Stomach (tissue), 9 donors: ENCODE data around the gene EVL. TPM values are rescaled to one million over a fixed set of nuclear protein-coding genes. Genes with fewer than 3 reads are reported as not detected.

ENCODE experiments used
- DNase-seq, 2 donors: peaks; one replicate each; pipeline versions ENCODE4 v3.0.0 to v3.0.0-alpha.2; 2013 to 2019
- H3K27ac ChIP-seq, 5 donors: fragments of 200-600 bp in 4 of 5; sonication (generic) in 4 of 5; one replicate each; pipeline ENCODE4 v1.5.1; 2013 to 2019; ENCODE audit warnings: mild to moderate bottlenecking in 1 of 5, moderate library complexity in 1 of 5
- H3K27me3 ChIP-seq, 3 donors: fragments of 200-600 bp; sonication (generic); one replicate each; pipeline ENCODE4 v1.5.1; 2017 to 2019; ENCODE audit warnings: mixed run types in 1 of 3
- H3K36me3 ChIP-seq, 4 donors: fragments of 200-600 bp; sonication (generic); 1 replicate in 3 of 4; 2 replicates in 1 of 4; pipeline ENCODE4 v1.5.1; 2016 to 2019
- H3K4me1 ChIP-seq, 4 donors: fragments of 200-600 bp; sonication (generic); one replicate each; pipeline ENCODE4 v1.5.1; 2016 to 2019
- H3K4me3 ChIP-seq, 4 donors: fragments of 200-600 bp; sonication (generic) in 3 of 4; one replicate each; pipeline ENCODE4 v1.5.1; 2016 to 2019; ENCODE audit warnings: mild to moderate bottlenecking in 1 of 4
- H3K9me3 ChIP-seq, 4 donors: fragments of 200-600 bp; sonication (generic); one replicate each; pipeline ENCODE4 v1.5.1; 2016 to 2019
- CTCF ChIP-seq, 7 experiments: fragments of 450-650 bp in 4 of 7; fragments of 200-600 bp in 3 of 7; sonication (generic) in 3 of 7; IDR thresholded peaks; one replicate each; pipeline ENCODE4 v1.5.1; 2016 to 2019; ENCODE audit warnings: antibody characterized with exemption in 7 of 7, control low read depth in 2 of 7, mild to moderate bottlenecking in 1 of 7
- EP300 ChIP-seq: sonication (generic); formaldehyde crosslinking; IDR thresholded peaks from one replicate; pipeline ENCODE4 v1.6.1; 2017; ENCODE audit warnings: antibody characterized with exemption
- POLR2A ChIP-seq, 4 donors: fragments of 450-650 bp; IDR thresholded peaks; one replicate each; pipeline ENCODE4 v1.6.1; 2016; ENCODE audit warnings: antibody characterized with exemption in 4 of 4, control low read depth in 2 of 4, mild to moderate bottlenecking in 1 of 4, moderate library complexity in 1 of 4
- POLR2AphosphoS5 ChIP-seq, 3 donors: sonication (generic); formaldehyde crosslinking; IDR thresholded peaks; one replicate each; pipeline ENCODE4 v1.6.1; 2016; ENCODE audit warnings: antibody characterized with exemption in 3 of 3
- WGBS, 5 donors: extraction: QIAGEN DNeasy Blood & Tissue Kit in 3 of 5; methylation state at CpG; one replicate each; pipeline versions ENCODE4 v1.1.5 to v1.1.7; 2013 to 2018; 5-methylcytosine and 5-hydroxymethylcytosine counted together
- intact Hi-C: fragments of 100-400 bp; cut with DNase I; formaldehyde crosslinking; loops from one replicate; pipeline ENCODE4 v1.15.1; 2023; ENCODE audit warnings: low total_unique reads
- polyA plus RNA-seq, 3 donors: library from polyadenylated mRNA; stranded (reverse); fragments of 200-250 nt; gene quantifications; one replicate each; pipeline ENCODE4 v1.2.3, GENCODE V29; 2013
- total RNA-seq, 5 donors: library from RNA; depleted of rRNA; stranded (reverse); fragments of >200 nt; gene quantifications; one replicate each; pipeline versions ENCODE4 v1.1.0 to v1.2.3, GENCODE V29; 2014 to 2016
- donor health status: healthy with polysubstance abuse.
- donor health status: Bipolar disorder and iron deficiency.
- donor health status: healthy.

EVL gene
- total and polyA plus RNA-seq, 8 donors, result 23.3 to 111 (median 39.7) TPM

DNA sequence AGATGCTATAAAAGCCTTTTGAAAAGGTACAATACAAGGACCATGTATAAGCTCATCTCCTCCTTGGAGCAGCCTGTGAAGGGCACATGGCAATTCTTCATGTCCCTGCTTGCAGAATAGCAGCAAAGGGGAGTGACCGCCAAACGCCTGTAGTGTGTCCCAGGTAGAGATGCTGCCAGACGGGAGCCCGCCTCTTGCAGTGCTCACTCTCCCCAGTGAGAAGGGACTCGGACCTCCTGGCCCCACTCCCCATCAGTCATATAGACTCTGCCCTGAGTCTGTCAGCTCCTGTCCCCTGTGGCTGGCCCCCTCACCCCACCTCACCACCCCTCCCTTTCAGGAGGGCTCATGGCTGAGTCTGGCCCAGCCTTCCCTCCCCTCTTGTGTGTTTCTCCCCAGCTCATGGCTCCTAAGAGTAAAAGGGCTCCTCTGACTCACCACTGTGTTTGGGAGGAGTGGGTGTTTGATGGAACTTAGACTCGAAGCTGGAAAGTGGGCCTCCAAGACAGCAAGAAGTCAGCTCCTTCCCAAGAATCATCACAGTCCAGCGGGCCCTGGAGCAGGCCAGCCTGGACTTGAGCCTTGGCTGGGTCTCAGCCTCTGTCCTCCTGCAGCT, 53.3 kb downstream of the EVL start:
- 85 to 97% (median 93%) methylated on average over 7 of the region's 7 CpGs for WGBS, 5 donors
- no peak for TF ChIP-seq POLR2AphosphoS5 (IDR thresholded peaks at IDR 0.05)
- no peak for TF ChIP-seq EP300
- TF ChIP-seq CTCF (IDR thresholded peaks at IDR 0.05), result no peak
- TF ChIP-seq POLR2A (IDR thresholded peaks at IDR 0.05), result no peak
- Histone ChIP-seq H3K4me1 (no peaks in the 10 kb centered on the region), H3K9me3 (no peaks in the 10 kb centered on the region), H3K4me3 (no peak overlapping the region), H3K27ac (no peak overlapping the region), H3K27me3 (no peaks in the 10 kb centered on the region), H3K36me3 (peaks cover 0 to 22% (median 12%) of the 10 kb centered on the region in 4 donors)
- no peak for DNase-seq
- intact Hi-C loops, result no loop called here

GRCh38 chr14:100119251-100119650, 54.0 kb downstream of the EVL start:
- Histone ChIP-seq H3K27ac (no peak overlapping the region), H3K36me3 (peaks cover 0 to 30% (median 20%) of the 10 kb centered on the region in 4 donors), H3K4me3 (no peak overlapping the region), H3K4me1 (no peaks in the 10 kb centered on the region), H3K27me3 (no peaks in the 10 kb centered on the region), H3K9me3 (no peaks in the 10 kb centered on the region)
- intact Hi-C loops, result no loop called here
- DNase-seq, result no peak
- TF ChIP-seq POLR2AphosphoS5 (IDR thresholded peaks at IDR 0.05) (no peak), EP300 (no peak), CTCF (IDR thresholded peaks at IDR 0.05) (no peak), POLR2A (IDR thresholded peaks at IDR 0.05) (no peak)
- WGBS, 5 donors, result 92 to 93% (median 92%) methylated on average over 8 of the region's 8 CpGs

GRCh38 chr14:100120522-100121269, 55.5 kb downstream of the EVL start:
- no peaks in the 10 kb centered on the region for H3K27me3 ChIP-seq
- TF ChIP-seq POLR2AphosphoS5 (IDR thresholded peaks at IDR 0.05) (no peak), POLR2A (IDR thresholded peaks at IDR 0.05) (no peak), CTCF (IDR thresholded peaks at IDR 0.05) (no peak), EP300 (no peak)
- WGBS, 5 donors, result 90 to 97% (median 95%) methylated on average over 14 to 18 of the region's 18 CpGs
- peaks cover 0 to 42% (median 30%) of the 10 kb centered on the region in 4 donors for H3K36me3 ChIP-seq
- DNase-seq, result no peak
- intact Hi-C loops, result no loop called here
- no peak overlapping the region for H3K27ac ChIP-seq
- no peaks in the 10 kb centered on the region for H3K9me3 ChIP-seq
- H3K4me3 ChIP-seq, result no peak overlapping the region
- H3K4me1 ChIP-seq, result no peaks in the 10 kb centered on the region

DNA sequence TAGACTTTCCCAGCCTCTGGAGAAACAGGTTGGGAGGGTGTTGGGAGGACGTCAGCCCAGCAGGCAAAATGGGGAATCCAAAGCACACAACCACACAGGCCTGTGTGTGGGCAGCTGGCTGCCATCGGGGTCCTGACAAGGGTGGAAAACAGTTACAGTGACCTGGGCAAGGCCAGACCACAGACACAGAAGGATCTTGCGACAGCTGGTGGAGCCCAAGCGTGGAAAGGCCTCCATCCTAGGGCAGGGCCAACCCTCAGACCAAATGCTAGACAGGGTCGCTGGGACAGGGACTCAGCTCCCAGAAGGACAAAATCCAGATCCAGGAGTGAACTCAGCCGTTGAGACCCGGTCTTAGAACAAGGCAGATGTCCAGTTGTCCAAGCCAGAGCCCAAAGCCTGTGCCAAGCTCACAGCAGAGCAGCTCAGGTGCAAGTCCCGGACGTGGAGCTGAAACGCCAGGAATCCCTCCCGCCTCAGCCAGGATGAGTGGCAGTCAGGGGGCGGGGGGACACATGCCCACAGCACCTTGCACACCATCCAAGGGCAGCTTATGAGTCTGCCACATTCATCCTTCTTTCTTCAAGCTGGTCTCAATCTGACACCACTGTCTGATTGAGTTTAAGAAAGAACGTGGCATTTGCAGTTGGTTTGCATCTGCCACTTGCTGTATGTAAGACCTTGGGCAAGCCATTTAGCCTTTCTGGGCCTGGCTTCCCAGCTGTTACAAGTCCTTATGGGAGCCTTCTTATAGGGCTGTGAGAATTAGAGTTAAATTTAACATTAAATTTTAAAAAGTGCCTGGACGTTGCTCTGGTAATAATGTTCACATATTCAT, 56.6 kb downstream of the EVL start:
- WGBS, 5 donors, result 89 to 94% (median 92%) methylated on average over 9 to 14 of the region's 14 CpGs
- H3K27ac ChIP-seq, result no peak overlapping the region
- TF ChIP-seq CTCF (IDR thresholded peaks at IDR 0.05) (no peak), POLR2A (IDR thresholded peaks at IDR 0.05) (no peak)
- intact Hi-C loops, result no loop called here
- no peaks in the 10 kb centered on the region for H3K27me3 ChIP-seq
- no peak for DNase-seq
- H3K9me3 ChIP-seq, result no peaks in the 10 kb centered on the region
- peaks cover 0 to 54% (median 38%) of the 10 kb centered on the region in 4 donors for H3K36me3 ChIP-seq
- H3K4me3 ChIP-seq, result no peak overlapping the region
- no peaks in the 10 kb centered on the region for H3K4me1 ChIP-seq
